ENCODE measurements around the gene ZBP1.

ZBP1 gene

GRCh38 chr20:57598491-57598890 lies 21.7 kb downstream of the ZBP1 start:
- no peak for DNase-seq (ENCODE audit: low read depth in 2 of 2)

DNA sequence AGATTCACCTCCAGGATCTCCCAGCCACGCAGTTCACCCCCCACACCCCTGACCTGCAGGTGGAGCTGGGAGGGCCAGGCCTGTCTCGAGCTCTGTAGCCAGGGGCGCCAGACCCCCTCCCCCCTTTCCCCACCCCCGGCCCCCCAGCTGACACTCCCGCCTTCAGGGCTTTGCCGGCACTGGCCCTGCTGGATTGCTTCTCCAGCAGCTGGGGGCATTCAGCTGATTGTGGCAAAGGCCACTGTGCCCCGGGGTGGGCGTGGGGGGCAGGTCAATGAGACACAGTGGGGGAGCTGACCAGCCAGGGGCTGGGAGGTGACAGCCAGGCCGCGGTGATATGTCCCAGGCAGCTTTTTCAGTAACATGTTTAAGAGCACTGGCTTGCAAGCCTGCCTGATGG lies 22.2 kb downstream of the ZBP1 start:
- no peak for DNase-seq (ENCODE audit: low read depth in 2 of 2)

DNA sequence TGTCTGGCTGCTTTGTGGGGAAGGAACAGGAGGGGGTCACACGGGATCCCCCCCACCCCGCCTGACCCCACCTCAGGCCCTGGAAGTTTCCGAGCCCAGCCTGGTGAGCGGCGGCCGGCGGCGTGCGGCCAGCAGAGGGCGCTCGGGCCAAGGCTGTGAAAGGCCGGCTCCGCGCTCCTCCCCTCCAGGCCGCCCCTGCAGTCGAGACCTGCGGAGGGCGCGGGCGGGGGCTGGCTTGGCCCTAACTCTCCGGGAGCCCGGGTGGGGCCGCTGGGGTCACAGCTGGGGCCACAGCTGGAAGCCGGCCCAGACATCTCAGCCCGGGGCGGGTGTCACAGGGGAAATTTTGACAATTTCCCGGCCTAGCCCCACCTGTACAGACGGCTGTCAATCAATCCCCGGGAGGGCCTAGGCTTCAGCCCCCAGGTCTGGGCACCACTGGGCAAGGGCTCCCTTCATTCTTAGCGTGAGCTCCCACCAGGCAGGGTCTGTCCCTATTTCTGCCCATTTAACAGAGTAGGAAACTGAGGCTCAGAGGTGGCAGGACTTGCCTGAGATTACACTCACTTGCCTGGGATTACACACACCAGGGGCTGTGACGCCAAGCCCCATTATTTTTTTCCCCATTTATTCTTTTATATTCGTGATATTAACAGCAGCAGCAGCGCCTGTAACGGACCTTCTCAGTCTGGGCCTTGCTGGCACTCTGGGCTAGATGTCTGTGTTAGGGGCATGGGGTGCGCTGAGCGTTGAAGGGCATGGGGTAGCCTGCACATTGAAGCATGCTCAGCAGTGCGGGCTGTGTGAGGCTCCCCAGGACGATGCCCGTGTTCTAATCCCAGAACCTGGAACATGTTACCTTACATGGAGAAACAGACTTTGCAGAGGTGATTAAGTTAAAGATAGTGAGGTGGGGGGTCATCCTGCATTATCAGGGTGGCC lies 23.0 kb downstream of the ZBP1 start:
- DNase-seq (ENCODE audit: low read depth in 2 of 2), result peak; percentile 40 to 49

DNA sequence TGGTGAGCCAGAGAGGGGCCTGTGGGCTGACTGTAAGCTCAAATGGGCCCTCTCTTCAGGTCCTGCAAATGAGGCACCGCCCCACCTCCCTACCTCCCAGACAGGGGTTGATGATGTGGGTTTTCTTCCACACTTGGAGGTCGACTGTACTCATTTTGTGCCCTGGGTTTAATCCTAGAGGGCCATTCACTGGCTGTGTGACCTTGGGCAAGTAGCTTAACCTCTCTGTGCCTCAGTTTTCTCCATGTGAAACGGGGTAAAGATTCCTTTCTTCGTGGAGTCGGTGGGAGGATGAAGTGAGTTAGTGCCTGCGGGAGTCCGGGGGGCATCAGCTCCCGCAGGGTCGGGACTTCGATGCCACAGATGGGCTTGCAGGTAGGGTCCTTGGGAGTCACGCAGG lies 23.9 kb downstream of the ZBP1 start:
- no peak for DNase-seq (ENCODE audit: low read depth in 2 of 2)

DNA sequence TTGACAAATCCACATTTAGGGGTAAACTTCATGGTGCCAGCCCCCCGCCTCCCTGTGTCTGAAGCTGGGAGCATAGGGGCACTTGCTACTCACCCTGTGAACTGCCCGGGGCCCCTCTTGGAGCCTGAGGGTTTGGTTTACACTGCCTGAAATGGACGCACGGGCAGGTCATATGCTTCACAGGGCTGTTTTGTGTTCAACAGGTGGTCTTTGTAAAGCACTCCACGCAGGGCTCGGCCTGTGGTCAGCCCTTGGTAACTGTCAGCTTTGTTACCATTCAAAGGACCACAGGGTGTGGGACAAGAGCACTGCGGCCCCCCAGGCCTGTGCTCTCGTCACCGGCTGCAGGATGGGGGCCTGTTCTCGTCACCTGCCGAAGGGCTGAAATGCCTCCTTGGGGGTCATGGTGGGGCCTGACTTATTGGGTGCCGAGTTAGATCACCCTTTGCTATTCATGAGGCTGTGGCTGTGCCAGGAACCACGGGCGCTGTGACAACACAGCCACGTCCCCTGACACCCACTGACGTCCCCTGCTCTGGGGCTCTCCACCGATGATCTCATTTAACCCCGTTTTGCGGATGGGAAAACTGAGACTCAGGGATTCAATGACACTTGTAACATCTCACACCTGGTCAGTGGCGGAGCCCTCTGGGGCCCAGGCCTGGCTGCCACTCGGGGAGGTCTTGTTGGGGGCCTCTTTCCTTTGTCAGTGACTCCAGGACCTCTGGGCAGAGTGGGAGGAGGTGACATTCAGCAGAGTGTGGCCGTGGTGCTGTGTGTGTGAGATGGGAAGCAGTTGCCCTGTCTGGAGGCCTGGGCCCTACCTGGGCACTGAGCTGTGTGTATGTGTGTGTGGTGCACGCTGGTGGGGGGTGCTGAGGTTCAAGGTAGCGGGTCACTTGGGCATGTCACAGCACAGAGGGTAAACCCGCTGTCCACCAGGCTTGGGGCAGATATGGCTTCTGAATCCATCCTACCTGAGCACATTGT lies 24.9 kb downstream of the ZBP1 start:
- DNase-seq (ENCODE audit: low read depth in 2 of 2), result no peak

GRCh38 chr20:57594092-57594951 lies 25.9 kb downstream of the ZBP1 start:
- peak in 1 of 2 donors; percentile 29 for DNase-seq (ENCODE audit: low read depth in 2 of 2)

DNA sequence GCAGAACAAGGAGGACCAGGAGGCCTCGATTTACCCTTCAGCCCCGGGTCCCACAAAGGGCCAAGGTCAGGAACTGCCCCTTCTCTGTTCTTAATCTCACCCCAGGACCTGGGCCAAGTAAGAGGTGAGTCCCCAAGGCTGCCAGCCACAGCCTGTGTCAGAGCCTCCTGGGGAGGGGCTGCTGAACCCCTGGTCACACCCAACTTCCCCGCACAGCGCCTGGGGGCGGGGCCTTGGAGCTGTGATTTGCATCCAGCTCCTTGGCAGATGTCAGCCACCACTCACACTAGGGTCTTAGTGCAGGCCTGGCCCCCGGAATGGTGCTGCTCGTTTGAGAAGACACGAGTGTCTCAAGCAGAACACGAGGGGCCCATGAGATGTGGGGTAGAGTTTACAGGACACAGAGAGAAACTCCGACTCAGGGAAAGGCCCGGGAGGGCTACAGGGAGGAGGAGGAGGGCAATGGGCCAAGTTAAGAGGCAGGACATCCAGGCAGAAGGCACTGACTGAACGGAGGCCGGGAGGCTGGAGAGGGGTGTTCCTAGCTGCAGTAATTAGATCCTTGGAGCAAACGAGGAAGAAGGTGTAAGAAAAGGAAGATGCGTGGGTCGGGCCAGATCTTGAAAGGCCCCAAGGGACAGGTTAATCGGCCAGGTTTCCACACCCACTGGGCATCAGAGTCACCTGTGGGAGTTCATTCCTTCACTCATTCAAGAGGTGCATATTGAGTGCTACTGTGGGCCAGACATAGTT lies 26.9 kb downstream of the ZBP1 start:
- no peak for DNase-seq (ENCODE audit: low read depth in 2 of 2)

GRCh38 chr20:57592263-57593092 lies 27.7 kb downstream of the ZBP1 start:
- DNase-seq (ENCODE audit: low read depth in 2 of 2), result no peak

GRCh38 chr20:57591289-57592229 lies 28.7 kb downstream of the ZBP1 start:
- DNase-seq (ENCODE audit: low read depth in 2 of 2), result no peak

DNA sequence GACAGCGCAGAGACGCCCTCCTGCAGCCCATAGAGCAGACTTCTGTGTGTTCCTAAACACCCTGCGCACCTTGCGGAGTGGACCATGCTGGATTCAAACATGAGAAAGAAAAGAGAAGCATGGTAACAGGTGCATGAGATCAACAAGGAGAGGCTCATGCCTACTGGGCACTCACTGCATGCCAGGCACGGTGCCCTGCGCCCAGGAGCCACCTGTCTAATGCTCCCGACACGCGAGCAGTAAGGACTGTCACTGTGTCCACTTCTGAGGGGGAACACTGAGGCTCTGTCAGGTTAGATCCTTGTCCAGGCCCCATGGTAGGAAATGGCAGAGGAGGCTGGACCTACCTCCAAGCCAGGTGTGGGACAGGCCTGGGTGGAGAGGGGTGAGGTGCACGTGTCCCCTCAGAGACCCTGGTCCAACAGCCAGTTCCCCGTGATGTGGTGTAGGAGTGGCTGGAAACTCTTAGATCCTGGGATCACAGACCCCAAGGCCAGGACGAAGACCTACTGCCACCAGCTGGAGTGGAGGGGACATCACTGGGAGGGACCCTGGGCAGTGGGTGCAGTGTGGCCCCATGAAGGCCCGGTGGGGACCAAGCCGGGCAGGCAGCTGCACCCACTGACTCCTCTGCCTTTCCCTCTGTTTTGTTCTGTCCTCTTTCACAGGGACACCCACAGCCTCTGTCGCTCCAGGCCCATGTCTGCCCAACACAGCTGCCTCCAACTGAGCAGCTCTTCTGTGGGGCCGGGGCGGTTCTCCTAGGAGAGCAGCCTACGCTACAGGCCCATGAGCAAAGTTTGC lies 29.5 kb downstream of the ZBP1 start:
- no peak for DNase-seq (ENCODE audit: low read depth in 2 of 2)

- no peak for DNase-seq (ENCODE audit: low read depth in 2 of 2)
Measured at GRCh38 chr20:57589728-57590484, 30.3 kb downstream of the ZBP1 start.

- no peak for DNase-seq (ENCODE audit: low read depth in 2 of 2)
Measured at GRCh38 chr20:57589123-57589727, 31.0 kb downstream of the ZBP1 start.

GRCh38 chr20:57588596-57588995 lies 31.6 kb downstream of the ZBP1 start:
- no peak for DNase-seq (ENCODE audit: low read depth in 2 of 2)

GRCh38 chr20:57587989-57588377 lies 32.2 kb downstream of the ZBP1 start:
- no peak for DNase-seq (ENCODE audit: low read depth in 2 of 2)

GRCh38 chr20:57587278-57587988 lies 32.8 kb downstream of the ZBP1 start:
- no peak for DNase-seq (ENCODE audit: low read depth in 2 of 2)

DNA sequence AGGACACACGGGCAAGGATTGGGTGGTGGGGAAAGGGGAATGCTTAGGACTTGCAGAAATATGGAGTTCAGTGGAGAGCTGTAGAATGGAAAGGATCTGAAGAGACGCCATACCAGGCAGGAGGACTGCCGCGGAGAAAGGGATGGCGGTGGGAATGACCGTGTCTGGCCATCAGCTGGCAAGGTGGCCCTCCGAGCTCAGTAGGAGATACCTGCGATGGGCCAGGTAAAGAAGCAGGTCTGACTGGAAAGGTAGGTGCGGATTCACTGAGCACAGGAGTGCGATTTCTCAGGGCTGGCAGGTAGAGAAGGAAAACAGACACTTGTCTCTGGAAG lies 33.3 kb downstream of the ZBP1 start:
- DNase-seq (ENCODE audit: low read depth in 2 of 2), result no peak
